CMK (cell line): ENCODE data around the gene FHOD3.
A peak's percentile ranks its signal among the peaks of the same experiment; 100 is the strongest.
"Not testable (repeated sequence)": the region's sequence is repeated elsewhere in the genome, so short reads cannot be mapped to it uniquely, and the experiment has no call there.

Experiments
- DNase-seq: peaks from one replicate; pipeline ENCODE4 v3.0.0-alpha.2; 2010; ENCODE audit warnings: low read depth

FHOD3 gene

DNA sequence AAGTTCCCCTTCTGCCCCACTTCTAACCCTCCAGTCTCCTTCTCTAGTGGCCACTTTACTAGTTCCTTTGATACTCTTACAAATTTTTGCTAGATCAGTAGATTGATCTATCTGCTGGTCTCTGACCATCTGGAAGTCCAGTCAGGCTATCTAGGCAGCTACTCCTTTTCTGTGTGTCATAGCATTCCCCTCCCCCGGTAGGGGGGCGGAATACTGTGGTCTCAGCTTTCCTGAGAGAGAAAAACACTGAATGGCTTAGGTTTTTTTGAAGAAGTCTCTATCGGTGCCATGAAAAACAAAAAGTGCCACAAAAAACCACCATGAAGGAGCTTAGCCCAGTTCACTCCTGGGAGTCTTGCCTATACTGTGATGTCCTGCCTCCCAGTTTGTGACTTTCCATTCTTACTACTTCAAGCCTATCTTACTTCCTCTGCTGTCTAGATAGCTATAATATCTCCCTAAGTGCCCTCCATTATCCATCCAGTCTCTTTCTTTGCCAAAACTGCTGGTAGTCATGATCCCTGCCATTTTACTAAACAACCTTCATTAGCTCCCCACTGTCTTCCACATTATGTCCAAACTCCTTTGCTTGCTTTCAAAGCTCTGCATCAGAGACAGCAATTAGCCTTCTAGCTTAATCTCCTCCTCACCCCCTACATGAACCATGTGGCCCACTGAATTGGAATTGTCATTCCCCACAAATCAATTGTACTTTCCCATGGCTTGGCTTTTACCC lies 501.4 kb downstream of the FHOD3 start:
- peak; percentile 30 for DNase-seq

DNA sequence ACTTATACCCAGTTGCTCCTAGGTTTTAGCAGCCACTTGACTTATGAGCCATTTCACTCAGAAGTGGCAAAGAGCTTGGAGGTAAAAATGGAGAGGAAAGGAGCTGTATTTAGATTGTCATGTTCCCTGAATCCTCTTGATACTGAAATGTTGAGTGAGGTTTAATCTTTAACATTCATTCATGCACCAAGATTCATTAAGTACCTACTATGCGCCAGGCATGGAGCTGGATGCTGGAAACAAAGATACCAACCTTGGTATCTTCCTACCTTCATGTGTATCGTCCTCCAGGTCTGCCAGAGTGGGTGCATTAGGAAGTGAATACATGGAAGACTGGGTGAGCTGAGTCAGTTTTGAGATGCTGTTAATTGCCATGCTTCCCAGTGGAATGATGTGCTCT lies 507.6 kb downstream of the FHOD3 start:
- no peak for DNase-seq

DNA sequence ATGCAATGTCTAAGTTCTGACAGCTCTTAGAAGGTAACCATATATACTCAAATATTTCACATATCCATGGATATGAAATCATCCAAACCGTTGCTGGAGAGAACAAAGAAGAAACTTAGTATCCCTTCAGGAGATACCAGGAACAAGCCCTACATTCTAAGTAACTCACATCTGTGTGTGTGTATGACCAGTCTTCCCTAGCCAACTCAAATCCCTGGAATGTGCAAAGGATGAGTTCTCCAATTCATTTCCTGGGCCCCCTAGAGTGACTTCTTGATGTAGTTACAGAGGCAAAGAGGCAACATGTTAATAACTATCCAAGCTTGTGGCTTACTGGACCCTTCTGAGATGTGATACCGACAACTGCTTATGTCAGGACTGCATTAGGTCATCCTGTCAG lies 511.2 kb downstream of the FHOD3 start:
- no peak for DNase-seq

DNA sequence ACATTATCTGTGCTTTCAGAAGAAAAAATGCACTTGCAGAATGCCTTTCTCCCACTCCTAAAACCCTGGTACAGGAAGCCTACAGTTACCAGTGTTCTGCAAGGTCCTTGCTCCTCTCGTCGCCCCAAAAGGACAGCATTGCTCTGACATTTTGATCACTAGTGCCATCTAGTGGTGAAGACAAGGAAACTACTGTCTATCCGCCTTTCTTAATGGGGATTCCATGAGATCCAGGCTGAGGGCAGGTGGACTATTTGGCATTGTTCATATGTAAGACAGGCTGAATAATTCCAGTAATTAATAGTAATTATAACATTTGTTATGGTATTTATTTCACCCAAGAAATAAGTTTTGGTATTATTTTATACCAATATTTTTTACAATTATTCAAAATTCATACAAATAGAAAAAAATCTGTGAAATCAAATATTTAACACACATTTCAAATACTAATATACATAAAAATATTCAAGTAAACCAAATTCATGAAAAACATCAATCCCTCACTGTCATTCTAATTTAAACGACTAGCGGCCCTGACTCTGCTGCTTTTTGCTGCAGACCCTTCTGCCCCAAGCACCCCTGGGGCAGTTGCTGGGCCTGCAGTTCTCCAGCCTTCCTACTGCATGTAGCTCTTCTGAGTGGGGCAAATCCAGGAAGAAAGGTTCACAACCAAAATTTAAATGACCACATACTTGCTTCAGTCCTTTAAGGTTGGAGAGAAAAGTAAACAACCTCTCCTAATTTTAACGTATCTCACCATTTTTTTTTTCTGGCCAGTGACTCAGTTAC lies 512.3 kb downstream of the FHOD3 start:
- peak; percentile 62 for DNase-seq

DNA sequence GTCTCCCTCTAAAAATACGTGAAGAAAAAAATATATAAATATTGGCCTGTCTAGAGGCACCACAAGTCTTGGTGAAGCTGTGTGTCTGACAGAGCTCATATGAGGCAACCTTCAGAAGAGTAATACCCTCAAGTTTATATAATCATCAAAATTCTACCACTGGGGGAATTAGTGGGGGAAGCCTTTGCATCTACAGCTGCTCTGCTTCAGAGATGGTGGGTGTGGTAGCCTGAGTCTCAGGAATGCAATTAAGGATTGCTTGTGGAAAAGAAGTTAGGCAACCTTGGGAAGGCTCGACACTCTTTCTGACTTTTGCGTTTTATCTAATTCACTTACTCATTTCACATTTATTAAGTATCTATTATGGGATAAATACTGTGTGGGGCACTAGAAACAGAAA lies 513.9 kb downstream of the FHOD3 start:
- no peak for DNase-seq

DNA sequence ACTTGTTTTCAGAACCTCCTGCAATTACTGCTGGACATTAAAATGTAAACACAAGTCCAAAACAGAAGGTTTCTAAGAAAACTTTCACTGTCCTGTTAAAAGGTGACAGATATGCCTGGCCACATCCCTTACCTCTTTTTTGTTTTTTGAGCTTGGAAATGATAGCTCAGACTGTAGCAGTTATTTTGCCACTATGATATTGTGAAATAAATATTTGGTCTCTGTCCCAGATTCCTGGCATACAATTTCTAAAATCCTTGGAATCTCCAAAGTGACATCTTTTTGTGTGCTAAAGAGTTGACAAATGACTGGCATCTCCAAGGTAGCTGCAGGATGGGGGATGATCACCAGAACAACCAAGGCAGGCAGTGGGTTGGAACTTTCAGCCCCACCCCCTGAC lies 514.4 kb downstream of the FHOD3 start:
- no peak for DNase-seq

DNA sequence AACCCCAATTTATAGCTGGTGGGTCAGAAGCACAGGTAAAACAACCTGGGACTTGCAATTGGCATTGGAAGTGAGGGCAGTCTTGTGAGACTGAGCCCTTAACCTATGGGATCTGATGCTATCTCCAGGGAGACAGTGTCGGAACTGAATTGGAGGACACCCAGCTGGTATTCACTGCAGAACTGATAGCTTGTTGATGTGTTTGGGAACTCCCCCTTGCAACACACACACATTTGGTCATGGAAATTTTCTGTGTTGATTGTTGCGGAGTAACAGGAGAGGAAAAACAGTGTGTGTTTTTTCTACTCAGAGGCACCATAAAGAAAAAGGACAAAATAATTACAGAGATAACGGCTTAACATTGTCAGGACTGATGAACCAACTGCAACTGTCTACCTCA lies 515.2 kb downstream of the FHOD3 start:
- DNase-seq, result no peak

DNA sequence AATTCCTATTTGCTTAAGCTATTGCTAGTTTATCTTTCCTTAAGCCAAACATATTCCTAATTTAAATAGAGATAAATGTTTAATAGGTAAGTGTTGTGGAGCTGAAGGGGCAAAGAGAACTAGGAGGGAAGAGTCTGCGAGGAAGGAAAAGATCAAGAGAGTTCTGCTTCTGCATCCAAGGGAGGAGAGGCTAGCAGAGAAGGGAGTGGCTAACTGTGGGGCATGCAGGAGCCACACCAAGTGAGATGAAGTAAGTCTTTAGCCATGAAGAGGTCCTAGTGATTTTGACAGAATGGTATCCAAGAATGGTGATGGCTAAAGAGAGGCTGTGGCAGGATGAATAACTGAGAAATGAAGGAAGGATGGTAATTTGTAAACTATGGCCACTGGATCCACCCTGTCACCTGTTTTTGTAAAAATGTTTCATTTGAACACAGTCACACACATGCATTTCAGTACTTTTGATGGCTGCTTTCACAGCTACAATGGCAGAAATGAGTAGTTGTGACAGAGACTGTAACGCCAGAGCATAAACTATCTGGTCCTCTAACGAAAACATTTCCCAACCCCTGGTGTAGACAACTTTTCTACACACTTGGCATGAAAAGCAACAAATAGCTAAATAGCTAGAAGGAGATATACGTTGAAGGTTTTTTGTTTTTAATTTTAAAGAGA lies 515.7 kb downstream of the FHOD3 start:
- DNase-seq, result no peak

DNA sequence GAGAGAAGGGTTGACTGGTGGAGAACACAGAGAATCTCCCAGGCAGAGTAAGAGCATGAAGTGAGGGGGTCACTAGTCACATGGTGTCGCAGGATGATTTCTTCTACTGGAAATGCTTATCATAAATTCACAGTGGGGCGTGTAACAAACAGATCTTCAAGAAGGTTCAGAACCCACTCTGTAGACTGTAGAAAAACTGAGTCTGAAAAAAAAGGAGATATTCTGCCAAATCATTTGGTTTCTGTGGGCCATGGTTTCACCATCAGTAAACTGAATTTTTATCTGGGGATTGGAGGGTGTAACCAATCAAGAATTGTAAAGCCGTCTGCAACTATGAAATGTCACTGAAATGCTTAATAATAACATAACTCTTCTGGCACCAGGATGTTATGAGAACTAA lies 516.3 kb downstream of the FHOD3 start:
- DNase-seq, result no peak

DNA sequence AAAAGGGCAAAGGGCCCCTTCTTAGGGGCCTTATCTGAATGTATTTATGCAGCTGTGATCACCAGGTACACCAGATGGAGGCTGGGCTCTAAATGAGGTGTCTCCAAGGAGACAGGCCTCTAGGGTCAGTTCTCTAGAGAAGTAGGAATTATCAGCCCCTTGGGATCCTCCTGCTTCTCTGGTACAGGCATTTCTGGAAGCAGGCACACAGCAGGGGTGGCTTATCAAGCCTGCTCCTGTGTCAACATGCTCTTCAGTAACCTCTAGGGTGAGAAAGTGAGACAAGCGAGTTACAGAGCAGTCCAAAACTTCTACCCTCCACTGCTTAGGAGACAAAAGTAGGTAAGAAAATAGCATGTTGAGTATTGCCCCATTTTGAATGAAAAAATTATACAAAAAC lies 517.5 kb downstream of the FHOD3 start:
- no peak for DNase-seq

DNA sequence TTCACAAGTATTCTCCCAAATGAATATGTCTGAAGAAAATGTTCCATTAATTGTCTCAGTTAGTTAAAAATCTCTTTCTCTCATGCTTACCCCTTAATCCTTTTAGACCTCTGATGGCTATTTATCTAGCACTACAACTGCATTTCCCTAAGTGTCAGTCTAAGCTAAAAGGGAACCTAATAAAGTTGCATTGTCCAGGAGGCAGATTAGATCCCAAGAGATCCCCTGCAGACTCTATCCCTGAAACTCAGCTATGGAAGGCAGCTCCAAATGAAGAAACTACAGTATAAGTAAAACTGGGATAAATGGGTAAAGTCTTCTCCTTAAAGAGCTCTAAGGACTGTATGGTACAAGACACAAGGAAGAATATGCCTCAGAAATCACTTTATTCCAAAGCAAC lies 518.6 kb downstream of the FHOD3 start:
- not testable (repeated sequence) for DNase-seq

DNA sequence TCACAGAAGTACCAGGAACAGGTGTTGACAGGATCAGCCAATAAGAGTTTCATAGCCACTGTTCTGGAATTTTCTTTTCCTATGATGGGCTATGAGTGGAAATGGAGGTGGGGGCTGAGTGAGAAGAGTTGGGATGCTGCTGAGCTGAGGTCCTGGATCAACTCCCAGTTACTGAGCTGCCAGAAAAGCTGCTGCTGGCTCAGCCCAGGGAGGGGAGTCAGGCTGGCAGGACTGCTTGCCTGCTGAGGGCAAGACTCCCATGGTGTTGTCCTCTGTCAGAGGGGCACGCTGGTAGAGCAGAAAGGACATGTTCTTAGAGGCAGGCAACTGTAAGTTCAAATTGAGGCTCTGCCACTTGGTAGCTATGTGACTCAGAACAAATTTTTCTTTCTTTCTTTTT lies 519.5 kb downstream of the FHOD3 start:
- DNase-seq, result no peak

DNA sequence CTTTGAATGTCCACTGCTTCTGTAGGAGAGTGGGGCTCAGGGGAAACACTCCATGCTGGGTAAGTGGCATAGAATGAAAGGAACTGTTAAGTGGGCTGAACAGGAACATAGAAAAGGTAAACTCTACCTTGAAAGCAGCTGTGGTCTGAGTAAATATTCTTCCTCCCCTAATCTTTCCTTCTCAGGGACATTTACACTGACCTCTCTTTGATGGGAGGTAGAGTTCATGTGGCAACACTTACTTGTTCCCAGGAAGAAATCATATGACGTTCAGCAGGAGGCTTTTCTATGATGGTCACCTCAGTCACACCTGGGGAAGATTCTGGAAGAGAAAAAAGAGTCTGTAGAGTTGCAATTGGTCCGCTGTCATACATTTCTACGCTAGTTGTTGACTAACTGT lies 521.1 kb downstream of the FHOD3 start:
- no peak for DNase-seq

DNA sequence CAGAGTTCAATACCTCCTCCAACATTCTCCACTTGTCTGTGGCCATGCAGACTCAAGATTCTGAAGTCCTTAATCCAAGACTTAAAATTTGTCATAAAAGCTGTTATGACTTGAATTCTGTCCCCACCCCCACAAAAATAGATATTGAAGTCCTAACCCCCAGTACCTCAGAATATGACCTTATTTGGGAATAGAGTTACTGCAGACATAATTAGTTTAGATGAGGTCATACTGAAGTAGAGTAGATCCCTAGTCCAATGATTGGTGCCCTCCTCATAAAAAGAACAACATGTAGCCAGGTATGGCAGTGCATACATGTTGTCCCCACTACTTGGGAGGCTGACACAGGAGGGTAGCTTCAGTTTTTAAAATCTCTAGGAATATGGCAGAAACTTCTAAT lies 522.1 kb downstream of the FHOD3 start:
- no peak for DNase-seq

DNA sequence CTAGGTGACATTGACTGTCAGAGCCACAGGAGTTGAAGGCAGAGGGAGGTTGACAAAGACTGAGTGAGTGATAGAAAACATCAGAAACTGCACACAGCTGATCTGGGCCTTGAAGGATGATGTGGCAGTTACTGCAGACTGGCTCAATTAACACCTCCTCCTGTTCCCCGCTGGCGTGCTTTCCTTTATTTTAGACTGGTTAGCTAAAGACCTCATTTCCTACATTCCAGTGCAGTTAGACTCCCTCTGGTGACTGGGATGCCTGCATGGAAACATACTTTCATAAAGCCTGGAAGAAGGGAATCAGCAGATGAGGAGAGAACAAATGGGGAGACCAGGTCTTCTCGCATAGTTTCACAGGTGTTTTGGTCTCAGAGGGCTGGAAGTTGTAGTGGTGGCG lies 524.2 kb downstream of the FHOD3 start:
- DNase-seq, result no peak

DNA sequence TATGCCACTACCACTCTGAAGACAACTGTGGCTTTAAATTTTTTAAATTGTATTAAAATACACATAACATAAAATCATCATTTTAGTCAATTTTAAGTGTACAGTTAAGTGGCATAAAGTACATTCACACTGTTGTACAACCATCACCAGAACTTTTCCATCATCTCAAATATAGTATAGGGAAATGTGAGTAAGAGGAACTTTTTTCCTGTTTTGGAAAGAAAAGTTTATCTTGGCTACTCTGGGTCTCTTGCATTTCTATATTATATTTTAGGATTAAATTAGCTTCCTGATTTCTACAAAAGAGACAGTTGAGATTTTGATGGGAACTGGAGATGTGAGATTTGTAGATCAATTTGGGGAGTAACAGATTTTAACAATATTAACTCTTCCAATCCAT lies 528.0 kb downstream of the FHOD3 start:
- no peak for DNase-seq

DNA sequence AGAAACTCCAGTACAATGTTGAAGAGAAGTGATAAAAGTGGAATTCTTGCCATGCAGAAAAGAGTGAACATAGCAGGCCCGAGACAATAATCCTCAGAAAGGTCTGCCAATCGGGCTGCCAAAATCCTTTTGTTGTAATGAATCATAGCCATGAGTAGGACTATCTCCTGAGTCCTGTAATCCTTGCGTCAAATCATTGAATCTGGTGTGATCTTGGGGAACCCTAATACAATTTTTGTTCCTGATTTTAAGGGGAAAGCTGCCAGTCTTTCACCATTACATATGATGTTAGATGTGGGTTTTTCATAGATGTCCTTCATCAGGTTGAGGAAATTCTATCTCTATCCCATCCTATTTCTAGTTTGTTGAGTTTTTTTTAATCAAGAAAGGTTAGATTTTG lies 529.0 kb downstream of the FHOD3 start:
- DNase-seq, result no peak

DNA sequence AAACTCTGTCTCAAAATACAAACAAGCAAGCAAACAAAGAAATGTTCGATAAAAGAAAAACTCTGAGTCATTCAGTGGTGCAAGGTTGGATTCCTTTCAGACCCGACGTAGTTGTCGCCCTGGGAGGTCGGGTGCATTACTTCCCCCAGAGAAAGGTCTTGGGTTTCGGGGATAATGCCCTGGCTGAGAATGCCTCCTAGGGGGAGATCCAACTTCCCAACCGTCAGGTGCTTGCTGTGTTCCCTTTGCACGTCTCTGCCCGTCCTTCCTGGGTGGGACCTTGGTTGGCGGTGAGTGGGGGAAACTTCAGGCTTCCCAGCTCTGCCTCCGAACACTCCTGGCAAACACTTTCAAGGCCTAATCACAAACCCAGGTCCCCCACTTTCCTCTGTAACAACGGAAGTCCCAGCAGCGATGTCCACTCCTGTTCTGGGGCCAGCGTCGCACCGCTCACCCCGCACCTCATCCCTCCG lies 530.7 kb downstream of the FHOD3 start:
- peak; percentile 8 for DNase-seq

DNA sequence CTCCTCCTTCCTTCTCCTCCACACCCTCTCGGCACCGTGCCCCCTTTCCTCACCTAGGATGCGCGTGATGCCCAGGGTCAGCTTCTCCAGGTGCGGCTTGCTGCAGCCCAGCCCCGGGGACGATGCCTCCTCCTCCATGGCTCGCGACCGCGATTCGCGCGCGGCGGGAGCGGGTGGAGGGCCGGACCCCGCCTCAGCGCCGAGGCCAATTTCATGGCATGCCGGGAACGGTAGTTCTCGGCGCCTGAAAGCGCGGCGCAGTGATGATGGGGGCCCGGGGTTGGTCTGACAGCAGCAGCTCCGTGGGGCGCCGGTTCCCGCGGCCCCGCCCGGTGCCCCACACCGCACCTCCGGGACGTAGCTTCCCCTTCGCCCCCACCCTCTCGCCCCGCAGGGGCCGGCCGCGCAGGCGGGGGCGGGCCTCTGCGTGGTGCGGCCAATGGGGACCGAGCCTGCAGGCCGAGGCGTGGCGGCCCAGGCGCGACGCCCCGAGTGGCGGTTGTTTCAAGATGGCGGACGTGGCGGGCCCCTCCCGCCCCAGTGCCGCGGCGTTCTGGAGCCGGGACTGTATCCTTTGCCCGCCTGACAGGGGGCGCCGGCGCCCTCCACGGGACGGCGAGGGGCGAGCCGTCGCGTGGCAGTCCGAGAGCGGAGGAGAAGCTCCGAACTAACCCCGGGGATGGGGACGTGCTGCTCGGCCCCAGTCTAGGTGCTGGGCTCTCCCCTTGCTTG lies 531.3 kb downstream of the FHOD3 start, which contains the start of the genes KIAA1328 and TPGS2:
KIAA1328 (plus strand) TSS at position 498 of the 732 bp plus-strand sequence; CDS start at position 510, 12 bp downstream.
TPGS2 (minus strand) TSS at position 373 of the 732 bp plus-strand sequence; CDS start at position 138, 235 bp downstream.
- DNase-seq, result peak; percentile 52
